Endothelial cell of umbilical vein (primary cell): Measurements from ENCODE around the gene PPP2R2C. TPM values are rescaled to one million over a fixed set of nuclear protein-coding genes. Genes with fewer than 3 reads are reported as not detected.

Source experiments
- BruUV-seq: library from RNA; stranded (reverse); fragments of 400-500 nt; replicated peaks from 2 replicates; lab custom pipeline; 2021; lab: Mats Ljungman, UMichigan
- CTCF ChIA-PET: fragments of 300-600, 350-600 bp; sonication (Branson Sonifier 250); formaldehyde crosslinking; loops from one replicate; lab custom pipeline; 2021; ENCODE audit warnings: antibody characterized with exemption, inconsistent platforms; lab: Charles Lee
- POLR2A ChIA-PET: fragments of 300-600, 350-600 bp; sonication (Branson Sonifier 250); formaldehyde crosslinking; loops from one replicate; lab custom pipeline; 2021; ENCODE audit warnings: antibody characterized with exemption, inconsistent platforms; lab: Charles Lee
- DNase-seq: peaks from one replicate; pipeline ENCODE4 v3.0.0-alpha.2; 2011; ENCODE audit warnings: low read depth, low spot score
- FAIRE-seq: peaks from 2 replicates; lab custom pipeline; 2011; peaks lifted over from hg19 to GRCh38; lab: Jason Lieb, UNC
- H2AFZ ChIP-seq: 2 replicates; pipeline ENCODE4 v1.6.0; 2012; ENCODE audit warnings: low read depth, low read length, control low read depth, inconsistent platforms
- H3K27ac ChIP-seq: 2 replicates; pipeline ENCODE4 v1.5.1; 2011; ENCODE audit warnings: low read depth, mild to moderate bottlenecking, control low read depth, low read length, moderate library complexity; ENCODE audit not compliant: insufficient read depth
- H3K27me3 ChIP-seq, 2 experiments: 2 replicates each; pipeline versions ENCODE4 v1.6.0 to v1.6.1; 2011; ENCODE audit warnings: low read length in 2 of 2, mixed read lengths in 1 of 2; ENCODE audit not compliant: control insufficient read depth in 2 of 2, insufficient read depth in 2 of 2
- H3K36me3 ChIP-seq, 2 experiments: 2 replicates in 1 of 2; 3 replicates in 1 of 2; pipeline ENCODE4 v1.5.1; 2011; ENCODE audit warnings: low read length in 2 of 2, mild to moderate bottlenecking in 1 of 2, moderate library complexity in 1 of 2; ENCODE audit not compliant: control insufficient read depth in 2 of 2, insufficient read depth in 2 of 2; ENCODE audit errors: extremely low read depth in 1 of 2
- H3K4me1 ChIP-seq: 3 replicates; pipeline ENCODE4 v1.5.1; 2011; ENCODE audit warnings: mild to moderate bottlenecking, low read length; ENCODE audit not compliant: control insufficient read depth, insufficient read depth; ENCODE audit errors: extremely low read depth
- H3K4me2 ChIP-seq: 2 replicates; pipeline ENCODE4 v1.6.1; 2011; ENCODE audit warnings: low read length, control low read depth, mixed read lengths; ENCODE audit not compliant: insufficient read depth
- H3K4me3 ChIP-seq, 3 experiments: fragments of 200-600 bp in 1 of 3; sonication (generic), shearing (Covaris generic) in 1 of 3; replicated peaks in 1 of 3; 2 replicates each; pipeline ENCODE4 v1.5.1; 2011 to 2016; ENCODE audit warnings: control low read depth in 3 of 3, low read length in 3 of 3, mild to moderate bottlenecking in 2 of 3, inconsistent platforms in 1 of 3, low read depth in 1 of 3, moderate library complexity in 1 of 3; ENCODE audit not compliant: insufficient read depth in 1 of 3
- H3K79me2 ChIP-seq: 2 replicates; pipeline ENCODE4 v1.6.0; 2012; ENCODE audit warnings: low read length, inconsistent platforms; ENCODE audit not compliant: control insufficient read depth, insufficient read depth
- H3K9ac ChIP-seq: replicated peaks from 2 replicates; pipeline ENCODE3; 2011; ENCODE audit warnings: low read length, control low read depth; ENCODE audit not compliant: insufficient read depth; ENCODE audit errors: extremely low read depth
- H3K9me1 ChIP-seq: replicated peaks from 3 replicates; pipeline ENCODE4 v1.6.0; 2011; ENCODE audit warnings: mild to moderate bottlenecking, low read length; ENCODE audit not compliant: control insufficient read depth, insufficient read depth; ENCODE audit errors: extremely low read depth
- H3K9me3 ChIP-seq: replicated peaks from 2 replicates; pipeline ENCODE4 v1.5.1; 2012; ENCODE audit warnings: low read length, inconsistent platforms; ENCODE audit not compliant: control insufficient read depth, insufficient read depth
- H4K20me1 ChIP-seq: replicated peaks from 2 replicates; pipeline ENCODE3; 2011; ENCODE audit warnings: mild to moderate bottlenecking, low read length; ENCODE audit not compliant: control insufficient read depth, insufficient read depth; ENCODE audit errors: extremely low read depth
- CTCF ChIP-seq, 2 donors: IDR thresholded peaks; 1 replicate in 1 of 2; 2 replicates in 1 of 2; pipeline ENCODE4 v1.5.1; 2011; ENCODE audit warnings: low read length in 2 of 2, mild to moderate bottlenecking in 2 of 2, moderate library complexity in 2 of 2, control low read depth in 1 of 2, inconsistent platforms in 1 of 2, low read depth in 1 of 2; ENCODE audit not compliant: insufficient read depth in 1 of 2; ENCODE audit errors: extremely low read depth in 1 of 2
- EZH2 ChIP-seq: IDR thresholded peaks from 2 replicates; pipeline ENCODE4 v1.6.1; 2012; ENCODE audit warnings: borderline replicate concordance, low read depth, mild to moderate bottlenecking, moderate library complexity, low read length, inconsistent platforms; ENCODE audit not compliant: severe bottlenecking
- FOS ChIP-seq: IDR thresholded peaks from 2 replicates; pipeline ENCODE4 v1.6.1; 2011; ENCODE audit warnings: mild to moderate bottlenecking, low read length, moderate library complexity, borderline replicate concordance; ENCODE audit not compliant: insufficient read depth
- GATA2 ChIP-seq: IDR thresholded peaks from 2 replicates; pipeline ENCODE4 v1.7.0; 2011; ENCODE audit warnings: low read depth, mild to moderate bottlenecking, moderate library complexity, mixed read lengths, low read length; ENCODE audit not compliant: insufficient read length, insufficient read depth
- JUN ChIP-seq: IDR thresholded peaks from 2 replicates; pipeline ENCODE4 v1.6.1; 2011; ENCODE audit warnings: borderline replicate concordance, low read depth; ENCODE audit not compliant: insufficient read length, insufficient read depth
- MYC ChIP-seq: IDR thresholded peaks from one replicate; pipeline ENCODE4 v1.6.1; 2011; ENCODE audit warnings: mild to moderate bottlenecking, low read depth, low read length
- POLR2A ChIP-seq: IDR thresholded peaks from 2 replicates; pipeline ENCODE4 v1.6.1; 2012; ENCODE audit warnings: low read depth, mild to moderate bottlenecking, control low read depth, low read length
- POLR2AphosphoS5 ChIP-seq: IDR thresholded peaks from 2 replicates; pipeline ENCODE4 v1.6.1; 2012; ENCODE audit warnings: low read depth, mild to moderate bottlenecking, control low read depth, low read length, moderate library complexity; ENCODE audit not compliant: insufficient read depth
- dilution Hi-C: fragments of 300-500 bp; cut with MboI; formaldehyde crosslinking; loops from one replicate; pipeline ENCODE4 v1.15.0; 2019; ENCODE audit warnings: low sequenced_read_pairs; ENCODE audit not compliant: extremely low pct_ligation_motif_present
- intact Hi-C: fragments of 100-400 bp; cut with micrococcal nuclease; formaldehyde crosslinking; loops from one replicate; pipeline ENCODE4 v1.10.0; 2022
- polyA plus RNA-seq, 4 experiments: library from polyadenylated mRNA; depleted of rRNA in 3 of 4; stranded (reverse) in 3 of 4; unstranded in 1 of 4; fragments of >200 nt; gene quantifications; 2 replicates each; pipeline versions ENCODE4 v1.2.1 to v1.2.3, GENCODE V29; 2011 to 2012; ENCODE audit warnings: missing spikeins in 1 of 4
- total RNA-seq: library from RNA; stranded (reverse); gene quantifications from 2 replicates; pipeline ENCODE4 v1.2.3, GENCODE V29; 2021
- TF ChIP-seq, protein P1 (sequence below): IDR thresholded peaks from 2 replicates; pipeline ENCODE4 v1.6.1; 2011; ENCODE audit not compliant: insufficient read depth, insufficient read length

Gene PPP2R2C
- total and polyA plus RNA-seq, 2 donors (not counting 3 experiments of a cell fraction or from before 2014, with no cell fraction given) = 0.03 to 0.09 TPM

GRCh38 chr4:6495736-6496135, 23.3 kb upstream of the PPP2R2C start:
- ChIA-PET CTCF (no interaction called here), POLR2A (no interaction called here)
- dilution Hi-C loops = no loop called here
- DNase-seq = no peak
- H3K9me1 ChIP-seq = no peaks in the 10 kb centered on the region
- H3K4me2 ChIP-seq = no peak overlapping the region
- no peak overlapping the region for H3K4me3 ChIP-seq
- no peaks in the 10 kb centered on the region for H3K9me3 ChIP-seq
- no peaks in the 10 kb centered on the region for H3K79me2 ChIP-seq
- H3K36me3 ChIP-seq = no peaks in the 10 kb centered on the region
- H2AFZ ChIP-seq = no peak overlapping the region
- no TSS peak for BruUV-seq
- intact Hi-C loops = loop anchor here (2.0 kb wide), 1 partner anchor 57 kb away; no protein-coding TSS in a partner anchor
- H3K4me1 ChIP-seq = no peaks in the 10 kb centered on the region
- H3K27me3 ChIP-seq = no peaks in the 10 kb centered on the region
- no peaks in the 10 kb centered on the region for H4K20me1 ChIP-seq
- FAIRE-seq = no peak
- no peak for TF ChIP-seq CTCF (IDR thresholded peaks at IDR 0.05; ENCODE audit: extremely low read depth in 1 of 2, insufficient read depth in 1 of 2, low read depth in 1 of 2, low read length in 2 of 2)
- TF ChIP-seq JUN = no peak
- TF ChIP-seq, protein P1, sequence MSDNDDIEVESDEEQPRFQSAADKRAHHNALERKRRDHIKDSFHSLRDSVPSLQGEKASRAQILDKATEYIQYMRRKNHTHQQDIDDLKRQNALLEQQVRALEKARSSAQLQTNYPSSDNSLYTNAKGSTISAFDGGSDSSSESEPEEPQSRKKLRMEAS = no peak
- no peak for TF ChIP-seq EZH2
- TF ChIP-seq GATA2 = no peak
- no peak for TF ChIP-seq FOS
- TF ChIP-seq POLR2A = no peak
- TF ChIP-seq MYC = no peak
- TF ChIP-seq POLR2AphosphoS5 = no peak
- H3K27ac ChIP-seq = no peak overlapping the region
- H3K9ac ChIP-seq = no peak overlapping the region
